GM12892 (cell line): Measurements from ENCODE around the gene ARMC8.

Source experiments
- POLR2A ChIP-seq: IDR thresholded peaks from 2 replicates; pipeline ENCODE4 v1.6.1; 2011; ENCODE audit warnings: low read depth, low read length, control low read depth
- POLR2AphosphoS5 ChIP-seq: IDR thresholded peaks from 2 replicates; pipeline ENCODE4 v1.6.1; 2011; ENCODE audit warnings: low read depth, low read length, control low read depth

- TF ChIP-seq POLR2A = no peak
- no peak for TF ChIP-seq POLR2AphosphoS5
Measured at GRCh38 chr3:138327831-138328230, 140.7 kb downstream of the ARMC8 start.
